Activated CD4-positive, alpha-beta T cell treated with anti-CD3 and anti-CD28 coated beads for 24 hours (primary cell): ENCODE data around the gene KCND3.

Experiments used
- DNase-seq, 2 donors: peaks; one replicate each; pipeline ENCODE4 v3.0.0-alpha.2; 2020; ENCODE audit warnings: low read depth in 2 of 2

The KCND3 gene

GRCh38 chr1:111730706-111731105 lies 258.8 kb downstream of the KCND3 start:
- no peak for DNase-seq

- no peak for DNase-seq
Measured at GRCh38 chr1:111729946-111730681, 259.4 kb downstream of the KCND3 start.

- DNase-seq = no peak
Measured at GRCh38 chr1:111729271-111729921, 260.1 kb downstream of the KCND3 start.

DNA sequence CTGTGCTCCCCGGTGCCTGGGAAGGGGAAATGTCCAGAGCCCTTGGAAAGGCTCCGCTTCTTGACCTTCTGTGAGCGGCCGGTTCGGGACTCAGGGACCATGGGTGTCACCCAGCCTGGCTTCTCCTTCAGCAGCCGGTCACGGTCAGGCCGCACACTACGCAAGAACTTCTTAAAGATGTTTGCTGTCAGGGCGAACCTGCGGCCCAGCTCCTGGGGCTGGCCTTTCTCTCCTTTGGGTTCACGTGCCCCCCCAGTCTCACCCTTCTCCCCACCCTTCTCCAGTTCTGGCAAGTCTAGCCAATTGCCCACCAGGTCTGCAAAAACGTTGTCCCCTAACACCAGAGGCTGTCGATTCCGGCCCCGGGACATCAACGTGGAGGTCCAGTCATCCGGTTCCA lies 262.4 kb downstream of the KCND3 start:
- no peak for DNase-seq

DNA sequence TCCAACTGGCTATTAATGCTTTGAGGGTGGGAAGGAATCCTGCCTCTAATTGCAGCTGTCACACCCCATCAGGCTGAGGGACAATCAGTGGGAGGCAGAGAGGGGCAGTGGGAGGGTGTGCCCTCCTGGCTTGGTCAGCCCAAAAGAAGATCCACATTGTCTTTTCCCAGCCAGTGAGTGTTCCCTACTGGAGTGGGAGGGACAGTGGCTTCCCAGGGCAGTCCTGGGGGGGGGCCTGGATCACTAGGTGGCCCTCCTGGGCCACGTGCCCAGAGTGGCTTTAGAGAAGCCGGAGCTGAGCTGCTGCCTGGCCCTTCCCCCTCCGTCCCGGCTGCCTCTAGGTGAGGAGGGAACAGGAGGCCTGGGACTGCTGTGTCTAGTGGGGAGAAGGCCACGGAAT lies 264.3 kb downstream of the KCND3 start:
- no peak for DNase-seq

DNA sequence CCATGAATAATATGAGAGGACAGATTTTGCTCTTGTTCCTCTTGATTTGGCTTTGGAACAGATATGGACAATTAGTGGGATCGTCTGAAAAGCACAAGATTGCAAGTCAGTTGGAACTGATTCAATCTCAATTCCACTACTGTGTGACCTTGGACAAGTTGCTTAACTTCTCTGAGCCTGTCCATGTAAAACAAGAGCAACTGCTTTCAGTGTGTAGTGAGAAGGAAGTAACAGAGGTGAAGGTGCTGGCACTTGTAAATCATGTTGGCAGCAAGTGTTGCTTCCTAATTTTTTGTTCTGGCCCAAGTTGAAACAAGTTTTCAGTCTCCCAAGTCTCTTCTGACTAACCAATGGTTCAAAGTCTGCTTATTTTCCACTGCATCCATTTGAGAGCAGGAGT lies 265.6 kb downstream of the KCND3 start:
- DNase-seq = no peak

DNA sequence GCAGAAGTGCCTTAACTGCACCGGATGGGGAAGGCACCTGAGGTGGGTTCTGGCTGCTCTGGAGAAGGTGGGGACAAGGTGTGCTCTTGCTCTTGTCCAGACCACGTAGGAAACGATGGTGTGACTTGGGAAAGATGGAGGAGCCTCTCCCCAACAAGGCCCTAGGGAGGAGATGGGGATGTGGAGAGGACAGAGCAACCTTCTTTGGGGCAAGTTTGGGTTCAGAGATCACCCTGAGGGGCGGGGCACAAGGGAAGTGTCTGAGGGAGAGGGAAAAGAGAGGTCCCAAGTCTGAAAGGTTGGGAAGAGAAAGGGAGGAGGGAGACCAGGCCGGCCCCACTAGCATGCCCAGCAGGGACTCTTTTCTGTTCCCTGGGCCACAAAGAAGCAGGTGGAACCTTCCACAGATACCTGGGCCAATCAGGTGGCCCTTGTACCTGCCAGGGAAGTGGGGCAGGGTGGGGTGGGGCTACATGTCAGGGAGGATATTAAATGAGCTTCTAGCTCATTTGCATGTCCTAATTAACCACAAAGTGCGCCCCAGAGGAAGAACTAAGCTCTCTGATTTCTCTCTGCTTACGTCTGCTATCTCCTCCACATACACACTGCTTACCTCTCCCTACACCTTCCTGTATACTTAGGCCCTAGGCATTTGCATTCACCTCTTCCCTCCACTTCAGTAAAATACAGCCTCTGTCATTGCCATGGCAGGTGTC lies 266.2 kb downstream of the KCND3 start:
- no peak for DNase-seq

DNA sequence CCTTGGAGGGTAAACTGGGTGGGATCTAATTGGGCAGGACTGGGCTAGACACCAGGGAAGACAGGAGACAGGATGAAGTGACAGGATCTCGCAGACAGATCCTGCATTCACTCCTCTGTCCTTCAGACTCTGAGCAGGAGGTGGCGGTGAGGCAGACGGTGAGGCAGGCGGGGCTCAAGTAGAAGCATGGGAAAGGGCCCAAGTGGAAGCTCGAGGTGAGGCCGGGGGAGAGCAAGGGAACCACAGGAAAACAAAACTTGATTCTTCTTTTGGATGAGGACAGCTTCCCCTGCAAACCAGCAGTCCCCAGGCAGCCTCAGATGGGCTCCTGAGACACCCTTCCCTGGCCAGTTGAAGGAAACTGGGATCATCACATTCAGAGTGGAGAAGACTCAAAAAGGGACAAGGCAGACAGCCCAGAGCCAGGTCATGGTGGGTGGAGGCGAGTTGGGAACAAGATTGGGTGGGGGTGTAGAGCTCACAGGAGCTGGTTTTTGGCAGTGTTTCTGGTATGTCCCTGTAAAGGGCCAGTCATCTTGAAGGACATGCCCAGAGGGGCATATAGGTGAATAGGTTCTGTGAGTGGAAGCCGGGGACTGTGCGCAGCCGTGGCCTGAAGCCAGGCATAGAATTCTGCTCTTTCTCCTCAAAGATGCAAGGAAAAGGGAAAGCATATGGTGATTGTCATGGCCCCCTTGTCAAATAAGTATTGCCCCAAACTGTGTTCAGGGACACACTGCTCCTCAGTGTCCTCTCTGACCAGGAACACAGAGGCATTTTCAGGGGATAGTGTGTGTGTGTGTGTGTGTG lies 268.3 kb downstream of the KCND3 start:
- no peak for DNase-seq
